ENCODE results near the gene ALKAL2. TPM values are rescaled to one million over a fixed set of nuclear protein-coding genes. Genes with fewer than 3 reads are reported as not detected.

The ALKAL2 gene
- total and polyA plus RNA-seq, 2 of the 13 experiments (the other 11 are each of a cell fraction or from before 2014, with no cell fraction given) = 0.22 to 1.7 TPM

- no peak overlapping the region for H3K4me3 ChIP-seq (replicated peaks in 1 of 3; ENCODE audit: insufficient read depth in 1 of 3, low read depth in 2 of 3, low read length in 3 of 3)
- DNase-seq (ENCODE audit: low spot score) = no peak
- H3K4me1 ChIP-seq (ENCODE audit: insufficient read depth, low read length) = no peaks in the 10 kb centered on the region
- intact Hi-C loops (cut with micrococcal nuclease; ENCODE audit: unreplicated experiment) = no loop called here
- peaks cover 0 to 54% of the 10 kb centered on the region in 2 experiments; a peak in 4 of 5 replicates for H3K27me3 ChIP-seq (ENCODE audit: control insufficient read depth in 1 of 2, insufficient read depth in 2 of 2, low read length in 2 of 2)
- TF ChIP-seq GABPB1 (CRISPR knock-in tag; IDR thresholded peaks at IDR 0.05) (no peak), ZC3H13 (CRISPR knock-in tag; IDR thresholded peaks at IDR 0.05) (no peak), ZSCAN25 (CRISPR knock-in tag; IDR thresholded peaks at IDR 0.05) (no peak), TBX2 (CRISPR knock-in tag; IDR thresholded peaks at IDR 0.05; ENCODE audit: borderline replicate concordance) (no peak), ZBTB46 (CRISPR knock-in tag; IDR thresholded peaks at IDR 0.05; ENCODE audit: borderline replicate concordance) (no peak), HNF1B (CRISPR knock-in tag; IDR thresholded peaks at IDR 0.05) (no peak), PHB2 (IDR thresholded peaks at IDR 0.05; ENCODE audit: partially characterized antibody) (no peak), ZSCAN29 (CRISPR knock-in tag; conservative IDR thresholded peaks at IDR 0.05) (no peak), TAF1 (CRISPR knock-in tag; IDR thresholded peaks at IDR 0.05) (no peak), ZNF558 (CRISPR knock-in tag; IDR thresholded peaks at IDR 0.05; ENCODE audit: borderline replicate concordance) (no peak)
- CTCF ChIA-PET (ENCODE audit: low intra/inter-chr PET ratio, low total read pairs) = no interaction called here
- H3K27ac ChIP-seq (ENCODE audit: extremely low read length, insufficient read depth, low read length) = no peak overlapping the region
- no peaks in the 10 kb centered on the region for H4K20me1 ChIP-seq (ENCODE audit: insufficient read depth, low read length)
- BruUV-seq (replicated peaks) = no TSS peak
- H3K9ac ChIP-seq (ENCODE audit: insufficient read depth, low read depth, low read length) = no peak overlapping the region
- no peak for ATAC-seq
- no peaks in the 10 kb centered on the region for H3K9me3 ChIP-seq (ENCODE audit: low read length)
- 38% methylated on average over 11 of the region's 14 CpGs for WGBS (ENCODE audit: low lambda C conversion rate)
- H2AFZ ChIP-seq (ENCODE audit: low read length) = no peak overlapping the region
- no peaks in the 10 kb centered on the region for H3K36me3 ChIP-seq (replicated peaks in 1 of 2; ENCODE audit: control insufficient read depth in 1 of 2, insufficient read depth in 2 of 2, low read length in 2 of 2)
- no peak for FAIRE-seq
- POLR2A ChIA-PET = no interaction called here
- in situ Hi-C loops (cut with HindIII; ENCODE audit: extremely low pct_ligation_motif_present, low pct_unique_long_range_greater_than_20kb) = no loop called here
- H3K79me2 ChIP-seq (ENCODE audit: insufficient read depth, low read length) = no peaks in the 10 kb centered on the region
- no peak overlapping the region for H3K4me2 ChIP-seq (ENCODE audit: low read depth, low read length)
Measured at GRCh38 chr2:313991-314390, 26.1 kb upstream of the ALKAL2 start.

Measured in HepG2 (cell line).